ENCODE results near the gene ARMC5.
A peak's percentile ranks its signal among the peaks of the same experiment; 100 is the strongest.
"Not testable (repeated sequence)": the region's sequence is repeated elsewhere in the genome, so short reads cannot be mapped to it uniquely, and the experiment has no call there.

ARMC5 gene

GRCh38 chr16:31502981-31503380 lies 43.7 kb downstream of the ARMC5 start:
- DNase-seq: no peak

- not testable (repeated sequence) for DNase-seq
These were observed 44.3 kb downstream of the ARMC5 start for GRCh38 chr16:31503555-31503954.

GRCh38 chr16:31504159-31504558 lies 44.9 kb downstream of the ARMC5 start:
- no peak for DNase-seq

DNA sequence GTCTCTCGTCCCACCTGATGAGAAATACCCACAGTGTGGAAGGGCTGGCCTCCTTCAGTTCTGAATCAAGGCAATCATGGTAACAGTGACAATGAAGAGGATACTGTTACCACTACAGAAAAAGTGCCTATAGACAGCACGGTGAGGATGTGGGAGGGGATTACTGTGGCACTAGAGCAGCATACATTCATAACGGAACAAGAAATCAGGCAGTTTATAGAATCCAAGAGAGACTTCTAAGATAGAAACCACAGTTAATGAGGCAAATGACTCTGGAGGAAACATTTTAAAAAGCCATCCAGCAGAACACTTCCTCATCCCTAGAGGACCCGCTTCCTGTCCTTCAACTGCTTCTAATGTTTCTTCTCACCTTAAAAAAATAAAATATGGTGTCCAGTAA lies 46.2 kb downstream of the ARMC5 start:
- no peak for DNase-seq

DNA sequence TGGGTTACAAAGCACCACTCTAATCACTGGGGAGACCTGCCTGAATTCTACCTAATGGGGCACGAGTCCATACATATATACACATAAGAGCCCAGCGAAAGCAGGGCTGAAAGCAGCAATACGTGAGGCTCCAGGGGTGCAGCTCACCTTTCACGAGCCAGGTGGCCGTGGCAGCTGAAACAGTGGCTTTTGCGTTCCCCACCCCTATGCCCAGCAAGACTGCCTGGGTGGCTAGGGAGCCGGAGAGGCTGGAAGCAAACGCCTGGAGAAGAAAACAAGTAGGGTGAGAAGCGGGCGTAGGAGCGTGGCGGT lies 48.3 kb downstream of the ARMC5 start:
- no peak for DNase-seq

- peak; percentile 85 for DNase-seq
These were observed 48.8 kb downstream of the ARMC5 start, which contains the start of gene RUSF1 for GRCh38 chr16:31507929-31508705. Gene RUSF1, minus strand, starts transcription at chr16:31508391. Its CDS starts 18 bp downstream, at chr16:31508373.

DNA sequence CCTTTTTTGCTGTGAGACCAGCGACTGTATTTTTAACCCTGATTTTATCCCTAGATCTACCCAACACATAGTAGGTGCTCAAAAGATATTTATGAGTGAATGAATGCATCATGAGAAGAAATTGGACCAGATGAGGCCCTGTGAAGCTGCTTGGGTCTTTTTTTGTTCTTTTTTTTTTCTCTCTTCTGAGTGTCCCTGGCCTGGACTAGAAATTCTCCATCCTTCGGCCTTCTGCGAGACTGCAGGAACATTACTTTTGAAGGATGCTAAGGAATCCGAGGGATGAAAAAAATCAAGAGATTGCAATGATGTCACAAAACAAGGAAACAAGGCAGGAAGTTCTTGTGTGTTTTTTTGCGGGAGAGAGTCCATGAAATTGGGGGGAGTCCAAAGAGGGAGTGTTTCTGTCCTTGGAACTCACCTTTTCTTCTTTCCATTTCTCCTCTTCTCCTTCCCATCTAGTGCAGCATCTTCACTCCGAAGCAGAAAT lies 49.5 kb downstream of the ARMC5 start:
- no peak for DNase-seq

GRCh38 chr16:31513126-31513525 lies 53.8 kb downstream of the ARMC5 start:
- DNase-seq: no peak

DNA sequence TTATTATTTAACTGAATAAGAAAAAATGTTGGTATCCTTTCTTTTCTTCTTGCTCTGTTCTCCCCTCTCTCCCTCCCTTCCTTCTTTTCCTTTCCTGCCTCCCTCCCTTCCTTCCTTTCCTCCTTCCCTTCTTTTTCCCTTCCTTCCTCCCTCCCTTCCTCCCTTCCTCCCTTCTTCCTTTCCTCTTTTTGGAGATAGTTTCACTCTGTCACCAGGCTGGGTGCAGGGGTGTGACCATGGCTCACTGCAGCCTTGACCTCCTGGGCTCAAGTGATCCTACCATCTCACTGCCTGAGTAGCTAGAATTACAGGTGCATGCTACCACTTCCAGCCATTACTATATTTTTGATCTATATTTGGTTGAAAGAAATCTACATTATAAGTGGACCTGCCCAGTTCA lies 54.6 kb downstream of the ARMC5 start:
- DNase-seq: no peak

Measured in NCI-H2171 (cell line).